Activated T-helper 1 cell treated with anti-CD3 and anti-CD28 coated beads, Interleukin-12 subunit alpha, Interleukin-12 subunit beta, Interleukin-2, Interleukin-4 antibody, amounts not matched to agents 30 ng/mL and 10 ng/mL and 1 ng/mL, durations not matched to agents 14 hours and 24 hours and 36 hours (primary cell): Measurements from ENCODE around the gene PDXP. TPM values are rescaled to one million over a fixed set of nuclear protein-coding genes. Genes with fewer than 3 reads are reported as not detected.

Source experiments
- DNase-seq: peaks from one replicate; pipeline ENCODE4 v3.0.0; 2021; ENCODE audit warnings: low spot score
- H3K27ac Mint-ChIP-seq: one replicate; pipeline ENCODE4 v1.8.0; 2021; ENCODE audit warnings: mild to moderate bottlenecking, mixed read lengths
- H3K27me3 Mint-ChIP-seq: one replicate; pipeline ENCODE4 v1.8.0; 2022; ENCODE audit warnings: mild to moderate bottlenecking, moderate library complexity, mixed read lengths; ENCODE audit not compliant: insufficient read depth
- H3K36me3 Mint-ChIP-seq: one replicate; pipeline ENCODE4 v1.8.0; 2021; ENCODE audit warnings: low read depth, mixed read lengths
- H3K4me1 Mint-ChIP-seq: one replicate; pipeline ENCODE4 v1.8.0; 2021; ENCODE audit warnings: low read depth, mixed read lengths
- H3K4me3 Mint-ChIP-seq: one replicate; pipeline ENCODE4 v1.8.0; 2021; ENCODE audit warnings: mild to moderate bottlenecking, moderate library complexity, mixed read lengths
- H3K9me3 Mint-ChIP-seq: one replicate; pipeline ENCODE4 v1.8.0; 2021; ENCODE audit warnings: mixed read lengths
- intact Hi-C: fragments of 100-400 bp; cut with micrococcal nuclease; formaldehyde crosslinking; loops from one replicate; pipeline ENCODE4 v1.15.1; 2024
- total RNA-seq: library from RNA; stranded (reverse); gene quantifications from 2 replicates; pipeline ENCODE4 v1.2.3, GENCODE V29; 2022

The PDXP gene
- total RNA-seq, 1 donor from 2014 or later: 50.4 TPM

GRCh38 chr22:37674951-37675929 lies 16.7 kb downstream of the PDXP start, which contains the start of gene LGALS1:
LGALS1 (plus strand) TSS chr22:37675636; CDS start chr22:37675703, 67 bp downstream.
- H3K4me1 Mint-ChIP-seq: peaks cover 48% of the 10 kb centered on the region
- H3K4me3 Mint-ChIP-seq: peak within 1 kb of the TSS; percentile 82
- peaks cover 11% of the 10 kb centered on the region for H3K36me3 Mint-ChIP-seq
- peak within 1 kb of the TSS; percentile 89 for H3K27ac Mint-ChIP-seq
- DNase-seq: peak; percentile 73
- H3K27me3 Mint-ChIP-seq: no peaks in the 10 kb centered on the region
- H3K9me3 Mint-ChIP-seq: no peaks in the 10 kb centered on the region
- intact Hi-C loops: loop anchor here (1.0 to 5.0 kb wide), 3 partner anchors 71 to 188 kb away; partner anchors contain the start of gene MFNG

- peak overlapping the region; percentile 89 for H3K27ac Mint-ChIP-seq
- peak overlapping the region; percentile 82 for H3K4me3 Mint-ChIP-seq
- H3K27me3 Mint-ChIP-seq: no peaks in the 10 kb centered on the region
- peak; percentile 12 for DNase-seq
- H3K9me3 Mint-ChIP-seq: no peaks in the 10 kb centered on the region
- peaks cover 50% of the 10 kb centered on the region for H3K4me1 Mint-ChIP-seq
- intact Hi-C loops: loop anchor here (1.0 to 5.0 kb wide), 5 partner anchors 70 to 505 kb away; partner anchors contain the start of genes GCAT, MFNG and PLA2G6
- H3K36me3 Mint-ChIP-seq: peaks cover 9% of the 10 kb centered on the region
These were observed 17.6 kb downstream of the PDXP start for GRCh38 chr22:37675930-37676735.

GRCh38 chr22:37676736-37677492 lies 18.4 kb downstream of the PDXP start:
- intact Hi-C loops: loop anchor here (1.0 to 5.0 kb wide), 10 partner anchors 9 to 504 kb away; partner anchors contain the start of genes ANKRD54, GCAT, GGA1 and MFNG
- H3K27me3 Mint-ChIP-seq: no peaks in the 10 kb centered on the region
- peak overlapping the region; percentile 82 for H3K4me3 Mint-ChIP-seq
- peak; percentile 89 for DNase-seq
- H3K9me3 Mint-ChIP-seq: no peaks in the 10 kb centered on the region
- peak overlapping the region; percentile 98 for H3K27ac Mint-ChIP-seq
- peaks cover 9% of the 10 kb centered on the region for H3K36me3 Mint-ChIP-seq
- peaks cover 55% of the 10 kb centered on the region for H3K4me1 Mint-ChIP-seq

GRCh38 chr22:37677493-37677974 lies 19.0 kb downstream of the PDXP start:
- H3K36me3 Mint-ChIP-seq: peaks cover 9% of the 10 kb centered on the region
- intact Hi-C loops: loop anchor here (1.0 to 5.0 kb wide), 10 partner anchors 9 to 503 kb away; partner anchors contain the start of genes ANKRD54, GCAT, GGA1 and MFNG
- peak overlapping the region; percentile 82 for H3K4me3 Mint-ChIP-seq
- no peaks in the 10 kb centered on the region for H3K9me3 Mint-ChIP-seq
- peaks cover 49% of the 10 kb centered on the region for H3K4me1 Mint-ChIP-seq
- no peaks in the 10 kb centered on the region for H3K27me3 Mint-ChIP-seq
- DNase-seq: no peak
- H3K27ac Mint-ChIP-seq: peak overlapping the region; percentile 98

- no peak overlapping the region for H3K4me3 Mint-ChIP-seq
These were observed 19.8 kb downstream of the PDXP start for GRCh38 chr22:37678372-37678771.

GRCh38 chr22:37679670-37680069 lies 21.1 kb downstream of the PDXP start:
- Mint-ChIP-seq H3K36me3 (peaks cover 6% of the 10 kb centered on the region), H3K9me3 (no peaks in the 10 kb centered on the region), H3K27ac (peak overlapping the region; percentile 8), H3K4me1 (peaks cover 34% of the 10 kb centered on the region), H3K4me3 (peak overlapping the region; percentile 59), H3K27me3 (no peaks in the 10 kb centered on the region)
- intact Hi-C loops: loop anchor here (5.0 kb wide), 2 partner anchors 142 to 192 kb away; partner anchors contain the start of gene MFNG
- DNase-seq: no peak

More at GRCh38 chr22:37678372-37678771, 19.8 kb downstream of the PDXP start:
- H3K9me3 Mint-ChIP-seq: no peaks in the 10 kb centered on the region
- DNase-seq: no peak
- intact Hi-C loops: loop anchor here (5.0 kb wide), 2 partner anchors 141 to 191 kb away; partner anchors contain the start of gene MFNG
- H3K36me3 Mint-ChIP-seq: peaks cover 9% of the 10 kb centered on the region
- no peaks in the 10 kb centered on the region for H3K27me3 Mint-ChIP-seq
- no peak overlapping the region for H3K27ac Mint-ChIP-seq
- H3K4me1 Mint-ChIP-seq: peaks cover 45% of the 10 kb centered on the region

GRCh38 chr22:37680191-37680851 lies 21.8 kb downstream of the PDXP start:
- H3K4me3 Mint-ChIP-seq: no peak overlapping the region
- H3K9me3 Mint-ChIP-seq: no peaks in the 10 kb centered on the region
- intact Hi-C loops: no loop called here

GRCh38 chr22:37681001-37681424 lies 22.5 kb downstream of the PDXP start:
- no peak overlapping the region for H3K4me3 Mint-ChIP-seq
- no peak for DNase-seq
- intact Hi-C loops: loop anchor here (1.0 kb wide), 3 partner anchors 23 to 58 kb away; partner anchors contain the start of gene PDXP
- H3K27ac Mint-ChIP-seq: no peak overlapping the region
- H3K4me1 Mint-ChIP-seq: peaks cover 27% of the 10 kb centered on the region
- no peaks in the 10 kb centered on the region for H3K27me3 Mint-ChIP-seq
- peaks cover 6% of the 10 kb centered on the region for H3K36me3 Mint-ChIP-seq
- H3K9me3 Mint-ChIP-seq: no peaks in the 10 kb centered on the region

More at GRCh38 chr22:37680191-37680851, 21.8 kb downstream of the PDXP start:
- no peak for DNase-seq
- no peaks in the 10 kb centered on the region for H3K27me3 Mint-ChIP-seq
- H3K27ac Mint-ChIP-seq: no peak overlapping the region
- peaks cover 29% of the 10 kb centered on the region for H3K4me1 Mint-ChIP-seq
- peaks cover 6% of the 10 kb centered on the region for H3K36me3 Mint-ChIP-seq

GRCh38 chr22:37681556-37682049 lies 23.1 kb downstream of the PDXP start:
- DNase-seq: peak; percentile 67
- Mint-ChIP-seq H3K4me1 (peaks cover 25% of the 10 kb centered on the region), H3K36me3 (peaks cover 6% of the 10 kb centered on the region), H3K9me3 (no peaks in the 10 kb centered on the region), H3K27ac (no peak overlapping the region), H3K27me3 (no peaks in the 10 kb centered on the region), H3K4me3 (no peak overlapping the region)
- intact Hi-C loops: loop anchor here (1.0 kb wide), 3 partner anchors 23 to 58 kb away; partner anchors contain the start of gene PDXP

- intact Hi-C loops: no loop called here
- peak overlapping the region; percentile 96 for H3K4me3 Mint-ChIP-seq
- no peak overlapping the region for H3K27ac Mint-ChIP-seq
- H3K4me1 Mint-ChIP-seq: peaks cover 27% of the 10 kb centered on the region
- no peaks in the 10 kb centered on the region for H3K27me3 Mint-ChIP-seq
- H3K9me3 Mint-ChIP-seq: no peaks in the 10 kb centered on the region
- peaks cover 13% of the 10 kb centered on the region for H3K36me3 Mint-ChIP-seq
- no peak for DNase-seq
These were observed 26.5 kb downstream of the PDXP start for GRCh38 chr22:37684803-37685615.
